GM08714 (cell line): ENCODE data around the gene SLC25A24.
"Not testable (repeated sequence)": the region's sequence is repeated elsewhere in the genome, so short reads cannot be mapped to it uniquely, and the experiment has no call there.

Experiments
- H3K4me3 ChIP-seq: fragments of 200-500 bp; sonication (Bioruptor generic); 2 replicates; pipeline ENCODE4 v1.5.1; 2014; ENCODE audit warnings: mild to moderate bottlenecking, low read length, inconsistent platforms
- ZNF274 ChIP-seq: IDR thresholded peaks from 2 replicates; pipeline ENCODE4 v1.6.1; 2012; ENCODE audit warnings: mild to moderate bottlenecking, low read depth, low read length

Gene SLC25A24

DNA sequence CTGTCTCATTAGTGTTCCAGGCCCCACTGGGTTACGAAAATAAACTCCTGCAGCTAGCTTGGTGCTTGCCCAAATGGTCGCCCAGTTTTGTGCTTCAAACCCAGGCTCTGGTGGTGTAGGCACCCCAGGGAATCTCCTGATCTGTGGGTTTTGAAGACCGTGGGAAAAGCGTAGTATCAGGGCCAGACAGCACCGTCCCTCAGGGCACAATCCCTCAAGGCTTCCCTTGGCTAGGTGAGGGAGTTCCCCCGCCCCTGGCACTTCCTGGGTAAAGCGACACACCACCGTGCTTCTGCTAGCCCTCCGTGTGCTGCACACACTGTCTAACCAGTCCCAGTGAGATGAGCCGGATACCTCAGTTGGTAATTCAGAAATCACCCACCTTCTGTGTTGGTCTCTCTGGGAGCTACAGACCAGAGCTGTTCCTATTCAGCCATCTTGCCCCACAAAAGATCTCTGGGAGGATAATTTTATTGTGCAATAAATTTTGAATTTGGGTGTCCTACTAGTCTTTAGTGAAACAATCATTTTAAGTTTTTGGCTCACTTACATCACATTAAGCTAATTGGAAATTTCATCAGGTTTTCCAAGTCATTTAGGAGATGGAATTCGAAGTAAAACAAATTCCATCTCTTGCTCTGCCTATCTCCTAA lies 9.4 kb upstream of the SLC25A24 start:
- no peak overlapping the region for H3K4me3 ChIP-seq
- TF ChIP-seq ZNF274 = no peak

DNA sequence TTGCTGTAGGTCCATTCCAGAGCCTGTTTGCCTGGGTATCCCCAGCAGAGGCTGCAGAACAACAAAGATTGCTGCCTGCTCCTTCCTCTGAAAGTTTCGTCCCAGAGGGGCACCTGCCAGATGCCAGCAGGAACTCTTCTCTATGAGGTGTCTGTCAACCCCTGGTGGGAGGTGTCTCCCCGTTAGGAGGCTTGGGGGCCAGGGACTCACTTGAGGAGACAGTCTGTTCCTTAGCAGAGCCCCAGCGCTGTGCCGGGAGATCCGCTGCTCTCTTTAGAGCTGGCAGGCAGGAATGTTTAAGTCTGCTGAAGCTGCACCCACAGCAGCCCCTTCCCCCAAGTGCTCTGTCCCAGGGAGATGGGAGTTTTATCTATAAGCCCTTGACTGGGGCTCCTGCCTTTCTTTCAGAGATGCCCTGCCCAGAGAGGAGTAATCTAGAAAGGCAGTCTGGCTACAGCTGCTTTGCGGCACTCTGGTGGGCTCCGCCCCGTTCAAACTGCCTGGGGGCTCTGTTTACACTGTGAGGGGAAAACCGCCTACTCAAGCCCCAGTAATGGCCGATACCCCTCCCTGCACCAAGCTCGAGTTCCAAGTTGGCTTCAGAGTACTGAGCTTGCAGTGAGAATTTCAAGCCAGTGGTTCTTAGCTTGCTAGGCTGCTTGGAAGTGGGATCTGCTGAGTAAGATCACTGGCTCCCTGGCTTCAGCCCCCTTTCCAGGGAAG lies 8.7 kb upstream of the SLC25A24 start:
- no peak for TF ChIP-seq ZNF274
- no peak overlapping the region for H3K4me3 ChIP-seq

DNA sequence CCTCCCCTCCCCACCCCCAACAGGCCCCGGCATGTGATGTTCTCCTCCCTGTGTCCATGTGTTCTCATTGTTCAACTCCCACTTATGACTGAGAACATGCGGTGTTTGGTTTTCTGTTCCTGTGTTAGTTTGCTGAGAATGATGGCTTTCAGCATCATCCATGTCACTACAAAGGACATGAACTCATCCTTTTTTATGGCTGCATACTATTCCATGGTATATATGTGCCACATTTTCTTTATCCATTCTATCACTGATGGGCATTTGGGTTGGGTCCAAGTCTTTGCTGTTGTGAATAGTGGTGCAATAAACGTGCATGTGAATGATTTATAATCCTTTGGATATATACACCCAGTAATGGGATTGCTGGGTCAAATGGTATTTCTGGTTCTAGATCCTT lies 3.4 kb upstream of the SLC25A24 start:
- H3K4me3 ChIP-seq = not testable (repeated sequence)

GRCh38 chr1:108201687-108202086 lies 1.5 kb upstream of the SLC25A24 start:
- no peak for TF ChIP-seq ZNF274
- H3K4me3 ChIP-seq = no peak overlapping the region

DNA sequence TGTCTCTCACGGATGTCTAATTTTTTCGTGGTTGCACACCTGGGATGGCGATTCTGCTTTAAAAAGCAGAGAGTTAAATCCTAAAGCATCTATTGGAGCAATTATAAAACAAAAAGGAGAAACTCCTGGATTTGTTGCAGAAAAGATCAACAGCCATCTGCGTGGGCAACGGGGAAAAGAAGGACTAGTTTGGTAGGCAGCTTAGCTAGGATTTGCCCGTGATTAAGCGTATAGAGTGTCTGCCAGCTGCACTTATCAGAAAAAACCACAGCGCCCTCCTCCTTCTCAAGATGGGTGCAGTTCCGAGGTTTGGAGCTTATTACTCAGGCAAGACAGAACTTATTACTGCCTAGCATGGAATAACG lies 526 bp upstream of the SLC25A24 start:
- peak overlapping the region; percentile 66 for H3K4me3 ChIP-seq
- no peak for TF ChIP-seq ZNF274

GRCh38 chr1:108199201-108199691 lies 897 bp downstream of the SLC25A24 start:
- peak overlapping the region; percentile 66 for H3K4me3 ChIP-seq
- no peak for TF ChIP-seq ZNF274

DNA sequence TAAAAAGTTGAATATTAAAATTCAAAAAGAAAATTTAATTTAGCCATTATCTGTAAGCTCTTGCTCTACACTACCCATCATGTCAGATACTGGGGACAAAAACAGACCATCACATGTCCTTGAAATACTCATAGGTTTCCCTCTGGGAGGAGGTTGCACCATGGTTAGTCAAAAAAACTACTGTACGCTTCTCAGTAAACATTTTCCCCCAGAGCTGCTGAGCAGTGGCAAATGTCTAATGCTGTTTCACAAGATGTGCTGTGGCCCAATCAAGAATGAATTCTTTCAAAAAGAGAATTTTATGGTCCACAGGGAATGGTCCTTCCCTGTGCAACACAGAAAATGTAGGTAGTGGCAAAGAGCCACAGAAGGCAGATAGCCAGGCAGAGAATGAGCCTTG lies 6.1 kb downstream of the SLC25A24 start:
- no peak overlapping the region for H3K4me3 ChIP-seq
- no peak for TF ChIP-seq ZNF274

GRCh38 chr1:108193333-108193732 lies 6.8 kb downstream of the SLC25A24 start:
- no peak for TF ChIP-seq ZNF274

GRCh38 chr1:108192581-108192980 lies 7.6 kb downstream of the SLC25A24 start:
- TF ChIP-seq ZNF274 = no peak

More at GRCh38 chr1:108193333-108193732, 6.8 kb downstream of the SLC25A24 start:
- no peak overlapping the region for H3K4me3 ChIP-seq

DNA sequence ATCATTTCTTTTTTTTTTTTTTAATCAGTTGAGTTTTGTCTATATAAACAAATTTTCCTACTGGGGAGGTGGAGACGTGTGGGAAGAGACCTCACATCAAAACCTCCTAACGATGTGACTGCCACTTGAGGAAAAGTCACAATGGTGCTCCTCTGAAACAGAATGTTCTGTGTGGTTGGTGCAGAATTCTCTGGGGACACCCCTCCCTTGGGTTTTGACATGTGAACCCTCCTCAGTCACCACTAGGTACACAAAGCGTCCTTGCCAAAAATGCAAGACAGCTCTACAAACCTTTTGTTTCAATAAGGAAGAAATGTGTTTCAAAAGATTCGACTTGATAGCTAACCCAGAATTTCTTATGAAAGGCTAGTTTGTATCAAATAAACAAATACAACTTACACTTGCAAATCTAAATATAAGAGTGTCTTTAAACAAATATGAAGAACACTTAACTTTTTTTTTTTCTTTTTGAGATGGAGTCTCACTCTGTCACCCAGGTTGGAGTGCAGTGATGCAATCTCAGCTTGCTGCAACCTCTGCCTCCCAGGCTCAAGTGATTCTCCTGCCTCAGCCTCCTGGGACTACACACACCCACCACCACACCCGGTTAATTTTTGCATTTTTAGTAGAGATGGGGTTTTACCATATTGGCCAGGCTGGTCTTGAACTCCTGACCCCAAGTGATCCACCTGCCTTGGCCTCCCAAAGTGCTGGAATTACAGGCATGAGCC lies 9.3 kb downstream of the SLC25A24 start:
- H3K4me3 ChIP-seq = no peak overlapping the region
- no peak for TF ChIP-seq ZNF274

More at GRCh38 chr1:108192581-108192980, 7.6 kb downstream of the SLC25A24 start:
- H3K4me3 ChIP-seq = no peak overlapping the region

DNA sequence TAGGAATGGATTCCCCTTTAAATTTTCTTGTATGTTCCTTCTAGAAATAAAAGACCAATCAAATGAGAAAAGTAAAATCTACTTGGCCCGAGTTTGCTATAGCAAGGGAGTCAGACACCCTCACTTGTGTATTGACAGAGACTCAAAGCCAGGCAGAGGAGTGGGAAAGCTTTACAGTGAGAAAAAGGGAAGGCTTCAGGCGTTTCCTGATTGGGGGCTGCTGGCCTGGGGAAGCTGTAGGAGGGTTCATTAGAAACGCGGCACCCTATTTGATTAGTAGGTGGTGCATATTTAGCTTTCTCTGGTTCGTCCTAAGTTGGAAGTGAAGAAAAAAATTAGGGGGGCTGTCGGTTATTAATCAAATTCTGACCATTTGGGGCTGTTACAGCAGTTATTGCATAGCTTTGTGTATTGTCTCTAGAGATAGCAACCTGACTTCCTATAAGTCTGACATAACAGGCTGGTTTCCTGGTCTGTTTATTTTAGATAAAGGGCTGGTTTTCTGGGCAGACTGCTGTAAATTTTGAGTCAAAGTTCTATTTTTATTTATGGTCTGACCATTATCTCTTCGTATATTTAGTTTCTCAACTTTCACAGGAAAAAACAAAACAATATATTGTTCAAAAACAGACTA lies 10.0 kb downstream of the SLC25A24 start:
- TF ChIP-seq ZNF274 = no peak
- H3K4me3 ChIP-seq = no peak overlapping the region

- no peak for TF ChIP-seq ZNF274
- no peak overlapping the region for H3K4me3 ChIP-seq
Observed at GRCh38 chr1:108188801-108189200, 11.3 kb downstream of the SLC25A24 start.

DNA sequence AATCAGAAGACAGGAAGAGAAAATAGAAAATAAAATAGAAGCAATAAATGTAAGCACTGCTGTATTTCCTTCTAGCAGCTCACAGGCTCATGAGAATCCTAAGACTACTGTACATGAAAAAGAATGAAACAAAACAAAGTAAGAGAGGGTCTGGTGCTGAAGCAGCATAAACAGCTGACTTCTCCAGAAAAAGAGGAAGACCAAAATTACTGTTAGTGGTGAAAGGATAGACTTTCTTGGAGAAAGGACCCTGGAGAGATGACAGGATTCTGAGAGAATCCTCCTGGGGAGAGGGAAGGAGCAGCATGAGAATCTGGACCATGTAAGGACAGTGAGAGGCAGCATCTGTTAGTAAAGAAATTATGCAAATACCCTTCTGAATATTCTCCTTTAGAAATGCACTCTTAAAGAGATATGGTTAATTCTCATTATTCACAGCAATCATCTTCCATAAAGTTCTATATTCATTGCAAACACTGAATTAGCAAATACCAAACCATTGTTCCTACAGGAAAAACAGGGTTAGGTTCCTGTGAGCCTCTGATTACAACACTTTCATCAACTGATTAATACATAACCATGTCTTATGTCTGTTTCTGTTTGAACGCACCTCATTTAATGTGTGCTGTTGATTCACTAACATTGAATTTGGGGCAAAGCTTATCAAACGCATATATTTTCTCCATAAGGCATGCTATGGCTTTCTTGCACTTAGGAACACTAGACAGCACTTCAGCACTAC lies 17.0 kb downstream of the SLC25A24 start:
- TF ChIP-seq ZNF274 = no peak
- no peak overlapping the region for H3K4me3 ChIP-seq

DNA sequence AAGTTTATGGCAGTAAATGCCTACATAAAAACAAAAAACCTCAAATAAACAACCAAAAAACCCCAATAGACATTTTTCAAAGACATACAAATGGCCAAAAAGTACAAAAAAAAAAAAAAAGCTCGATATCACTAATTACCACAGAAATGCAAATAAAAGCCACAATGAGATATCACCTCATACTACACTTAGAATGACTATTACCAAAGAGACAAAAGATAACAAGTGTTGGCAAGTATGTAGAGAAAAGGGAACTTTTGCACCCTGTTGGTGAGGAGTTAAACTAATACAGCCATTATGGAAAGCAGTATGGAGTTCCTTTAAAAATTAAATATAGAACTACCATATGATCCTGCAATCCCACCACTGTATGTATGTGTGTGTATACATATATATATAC lies 21.1 kb downstream of the SLC25A24 start:
- H3K4me3 ChIP-seq = no peak overlapping the region
- no peak for TF ChIP-seq ZNF274

- not testable (repeated sequence) for H3K4me3 ChIP-seq
Observed at GRCh38 chr1:108162409-108162808, 37.7 kb downstream of the SLC25A24 start.

GRCh38 chr1:108159951-108160350 lies 40.2 kb downstream of the SLC25A24 start:
- H3K4me3 ChIP-seq = not testable (repeated sequence)
